NCI-H446 treated with DMSO at 0.1 percent for 48 hours (cell line): ENCODE measurements around the gene CLIC5.

Experiments used
- DNase-seq: peaks from one replicate; lab custom pipeline; 2025; lab: John Stamatoyannopoulos, UW

The CLIC5 gene

GRCh38 chr6:46035242-46035641 lies 19.6 kb upstream of the CLIC5 start:
- no peak for DNase-seq

- no peak for DNase-seq
Measured at GRCh38 chr6:46032110-46032998, 16.7 kb upstream of the CLIC5 start.

GRCh38 chr6:46029602-46030001 lies 13.9 kb upstream of the CLIC5 start:
- DNase-seq, result no peak

- DNase-seq, result no peak
Measured at GRCh38 chr6:46026307-46026706, 10.6 kb upstream of the CLIC5 start.

- DNase-seq, result no peak
Measured at GRCh38 chr6:46025573-46025972, 9.9 kb upstream of the CLIC5 start.

- no peak for DNase-seq
Measured at GRCh38 chr6:46024124-46024769, 8.6 kb upstream of the CLIC5 start.

- no peak for DNase-seq
Measured at GRCh38 chr6:46023216-46023915, 7.7 kb upstream of the CLIC5 start.

GRCh38 chr6:46022106-46022948 lies 6.7 kb upstream of the CLIC5 start:
- no peak for DNase-seq

- DNase-seq, result no peak
Measured at GRCh38 chr6:46017726-46018125, 2.1 kb upstream of the CLIC5 start.

- DNase-seq, result no peak
Measured at GRCh38 chr6:46016063-46016608, 476 bp upstream of the CLIC5 start.

- DNase-seq, result no peak
Measured at GRCh38 chr6:46014511-46015118, 1.0 kb downstream of the CLIC5 start.

GRCh38 chr6:46014046-46014445 lies 1.6 kb downstream of the CLIC5 start:
- no peak for DNase-seq

- DNase-seq, result no peak
Measured at GRCh38 chr6:46013639-46014038, 2.0 kb downstream of the CLIC5 start.

GRCh38 chr6:46012834-46013233 lies 2.8 kb downstream of the CLIC5 start:
- DNase-seq, result no peak

- DNase-seq, result no peak
Measured at GRCh38 chr6:46011188-46012085, 4.2 kb downstream of the CLIC5 start.

GRCh38 chr6:46010771-46011170 lies 4.9 kb downstream of the CLIC5 start:
- no peak for DNase-seq

- DNase-seq, result no peak
Measured at GRCh38 chr6:46010270-46010669, 5.4 kb downstream of the CLIC5 start.

- DNase-seq, result no peak
Measured at GRCh38 chr6:46002264-46002663, 13.4 kb downstream of the CLIC5 start.

GRCh38 chr6:46000905-46001304 lies 14.8 kb downstream of the CLIC5 start:
- no peak for DNase-seq

- DNase-seq, result no peak
Measured at GRCh38 chr6:45998524-45998923, 17.1 kb downstream of the CLIC5 start.
